Lung (tissue), 12 donors: ENCODE data around the gene ANKRD10. TPM values are rescaled to one million over a fixed set of nuclear protein-coding genes. Genes with fewer than 3 reads are reported as not detected.

Experiments
- ATAC-seq: fragments of 200-7000 bp; cut with Tn5 transposase; one replicate; pipeline ENCODE4 v1.9.1; 2020; ENCODE audit warnings: moderate number of reproducible peaks; ENCODE audit not compliant: insufficient read depth, low FRiP score
- DNase-seq, 3 donors: peaks; one replicate each; pipeline ENCODE4 v3.0.0-alpha.2; 2013 to 2017
- H3K27ac ChIP-seq, 2 donors: one replicate each; pipeline ENCODE4 v1.5.1; 2013; ENCODE audit warnings: mild to moderate bottlenecking in 2 of 2, moderate library complexity in 2 of 2, control low read depth in 1 of 2, inconsistent platforms in 1 of 2, low read depth in 1 of 2, low read length in 1 of 2
- H3K27me3 ChIP-seq, 3 donors: one replicate each; pipeline ENCODE4 v1.5.1; 2013; ENCODE audit warnings: low read length in 2 of 3; ENCODE audit not compliant: control insufficient read depth in 3 of 3, insufficient read depth in 3 of 3
- H3K36me3 ChIP-seq, 4 donors: one replicate each; pipeline ENCODE4 v1.5.1; 2013; ENCODE audit warnings: low read length in 4 of 4, mild to moderate bottlenecking in 1 of 4, moderate library complexity in 1 of 4; ENCODE audit not compliant: control insufficient read depth in 4 of 4, insufficient read depth in 4 of 4
- H3K4me1 ChIP-seq, 5 donors: one replicate each; pipeline ENCODE4 v1.5.1; 2013; ENCODE audit warnings: low read length in 5 of 5, mild to moderate bottlenecking in 2 of 5, moderate library complexity in 1 of 5; ENCODE audit not compliant: control insufficient read depth in 5 of 5, insufficient read depth in 5 of 5
- H3K4me3 ChIP-seq: one replicate; pipeline ENCODE4 v1.5.1; 2013; ENCODE audit warnings: mild to moderate bottlenecking, control low read depth, moderate library complexity
- H3K9ac ChIP-seq, 2 donors: one replicate each; pipeline ENCODE4 v1.5.1; 2013; ENCODE audit warnings: low read length in 2 of 2, control low read depth in 1 of 2; ENCODE audit not compliant: insufficient read depth in 1 of 2
- H3K9me3 ChIP-seq, 4 donors: one replicate each; pipeline ENCODE4 v1.5.1; 2013; ENCODE audit warnings: low read length in 3 of 4, mild to moderate bottlenecking in 1 of 4, moderate library complexity in 1 of 4; ENCODE audit not compliant: control insufficient read depth in 4 of 4, insufficient read depth in 3 of 4
- WGBS, 2 donors: extraction: QIAGEN DNeasy Blood & Tissue Kit; methylation state at CpG; one replicate each; pipeline ENCODE4 v1.1.7; 2013; 5-methylcytosine and 5-hydroxymethylcytosine counted together
- polyA plus RNA-seq, 2 donors: library from polyadenylated mRNA; stranded (reverse); fragments of 200-250 nt; gene quantifications; one replicate each; pipeline ENCODE4 v1.2.1, GENCODE V29; 2013
- total RNA-seq, 2 donors: library from RNA; depleted of rRNA in 1 of 2; stranded (reverse); fragments of >200 nt in 1 of 2; gene quantifications; one replicate each; pipeline ENCODE4 v1.2.1, GENCODE V29; 2014 to 2021
- TF ChIP-seq, protein P1 (sequence below): IDR thresholded peaks from 2 replicates; pipeline ENCODE4 v1.5.1; 2012; ENCODE audit warnings: mild to moderate bottlenecking; ENCODE audit errors: control extremely low read depth, extremely low read depth
- donor health status: control.
- donor health status: control.
- donor health status: Bipolar disorder and iron deficiency.
- donor health status: healthy.
- donor health status: DM: yes; HTN: yes; CAD: no.

ANKRD10 gene
- total and polyA plus RNA-seq, 4 donors, result 44.0 to 353 (median 92.3) TPM

GRCh38 chr13:110893571-110893970 lies 21.3 kb downstream of the ANKRD10 start:
- Histone ChIP-seq H3K27ac (no peak overlapping the region), H3K9ac (no peak overlapping the region), H3K27me3 (no peaks in the 10 kb centered on the region), H3K4me3 (no peak overlapping the region), H3K9me3 (no peaks in the 10 kb centered on the region), H3K4me1 (no peaks in the 10 kb centered on the region), H3K36me3 (peaks cover 5 to 21% (median 16%) of the 10 kb centered on the region in 4 donors)
- DNase-seq (no peak), ATAC-seq (no peak)
- whole genome bisulfite sequencing, 2 donors, result 67 to 82% methylated on average over 2 of the region's 2 CpGs
- TF ChIP-seq, protein P1, sequence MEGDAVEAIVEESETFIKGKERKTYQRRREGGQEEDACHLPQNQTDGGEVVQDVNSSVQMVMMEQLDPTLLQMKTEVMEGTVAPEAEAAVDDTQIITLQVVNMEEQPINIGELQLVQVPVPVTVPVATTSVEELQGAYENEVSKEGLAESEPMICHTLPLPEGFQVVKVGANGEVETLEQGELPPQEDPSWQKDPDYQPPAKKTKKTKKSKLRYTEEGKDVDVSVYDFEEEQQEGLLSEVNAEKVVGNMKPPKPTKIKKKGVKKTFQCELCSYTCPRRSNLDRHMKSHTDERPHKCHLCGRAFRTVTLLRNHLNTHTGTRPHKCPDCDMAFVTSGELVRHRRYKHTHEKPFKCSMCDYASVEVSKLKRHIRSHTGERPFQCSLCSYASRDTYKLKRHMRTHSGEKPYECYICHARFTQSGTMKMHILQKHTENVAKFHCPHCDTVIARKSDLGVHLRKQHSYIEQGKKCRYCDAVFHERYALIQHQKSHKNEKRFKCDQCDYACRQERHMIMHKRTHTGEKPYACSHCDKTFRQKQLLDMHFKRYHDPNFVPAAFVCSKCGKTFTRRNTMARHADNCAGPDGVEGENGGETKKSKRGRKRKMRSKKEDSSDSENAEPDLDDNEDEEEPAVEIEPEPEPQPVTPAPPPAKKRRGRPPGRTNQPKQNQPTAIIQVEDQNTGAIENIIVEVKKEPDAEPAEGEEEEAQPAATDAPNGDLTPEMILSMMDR, result no peak

- WGBS, 2 donors, result 62 to 71% methylated on average over 8 of the region's 8 CpGs
- Histone ChIP-seq H3K27ac (no peak overlapping the region), H3K36me3 (peaks cover 7 to 18% (median 11%) of the 10 kb centered on the region in 4 donors), H3K9me3 (no peaks in the 10 kb centered on the region), H3K27me3 (no peaks in the 10 kb centered on the region), H3K4me3 (no peak overlapping the region), H3K9ac (no peak overlapping the region), H3K4me1 (peaks cover 0 to 4% (median 3%) of the 10 kb centered on the region in 5 donors)
- ATAC-seq (no peak), DNase-seq (no peak)
- TF ChIP-seq, protein P1, result no peak
Measured at GRCh38 chr13:110890279-110891165, 24.3 kb downstream of the ANKRD10 start.

- ATAC-seq (no peak), DNase-seq (no peak)
- no peaks in the 10 kb centered on the region for H3K27me3 ChIP-seq
- H3K9me3 ChIP-seq, result no peaks in the 10 kb centered on the region
- WGBS, 2 donors, result 80 to 81% methylated on average over 3 of the region's 3 CpGs
- peaks cover 0 to 4% (median 3%) of the 10 kb centered on the region in 5 donors for H3K4me1 ChIP-seq
- TF ChIP-seq, protein P1, result no peak
- no peak overlapping the region for H3K4me3 ChIP-seq
- peak overlapping the region in 1 of 2 donors; percentile 27 for H3K27ac ChIP-seq
- no peak overlapping the region for H3K9ac ChIP-seq
- H3K36me3 ChIP-seq, result peaks cover 4 to 11% (median 7%) of the 10 kb centered on the region in 4 donors
Measured at GRCh38 chr13:110888390-110888789, 26.5 kb downstream of the ANKRD10 start.
